ENCODE data around the gene UTP14C. TPM values are rescaled to one million over a fixed set of nuclear protein-coding genes. Genes with fewer than 3 reads are reported as not detected.

The UTP14C gene
- total RNA-seq, 1 experiment from 2014 or later, result 9.0 TPM

GRCh38 chr13:52006523-52007245, 17.8 kb upstream of the UTP14C start (continued):
- TF ChIP-seq, protein P1, sequence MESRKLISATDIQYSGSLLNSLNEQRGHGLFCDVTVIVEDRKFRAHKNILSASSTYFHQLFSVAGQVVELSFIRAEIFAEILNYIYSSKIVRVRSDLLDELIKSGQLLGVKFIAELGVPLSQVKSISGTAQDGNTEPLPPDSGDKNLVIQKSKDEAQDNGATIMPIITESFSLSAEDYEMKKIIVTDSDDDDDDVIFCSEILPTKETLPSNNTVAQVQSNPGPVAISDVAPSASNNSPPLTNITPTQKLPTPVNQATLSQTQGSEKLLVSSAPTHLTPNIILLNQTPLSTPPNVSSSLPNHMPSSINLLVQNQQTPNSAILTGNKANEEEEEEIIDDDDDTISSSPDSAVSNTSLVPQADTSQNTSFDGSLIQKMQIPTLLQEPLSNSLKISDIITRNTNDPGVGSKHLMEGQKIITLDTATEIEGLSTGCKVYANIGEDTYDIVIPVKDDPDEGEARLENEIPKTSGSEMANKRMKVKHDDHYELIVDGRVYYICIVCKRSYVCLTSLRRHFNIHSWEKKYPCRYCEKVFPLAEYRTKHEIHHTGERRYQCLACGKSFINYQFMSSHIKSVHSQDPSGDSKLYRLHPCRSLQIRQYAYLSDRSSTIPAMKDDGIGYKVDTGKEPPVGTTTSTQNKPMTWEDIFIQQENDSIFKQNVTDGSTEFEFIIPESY (IDR thresholded peaks at IDR 0.05; ENCODE audit: extremely low read depth, insufficient replicate concordance, low read length), result no peak
- no peak for TF ChIP-seq ZNF274 (IDR thresholded peaks at IDR 0.05; ENCODE audit: low read depth, low read length)
- no peak for TF ChIP-seq MAX (IDR thresholded peaks at IDR 0.05)
- TF ChIP-seq JUND (IDR thresholded peaks at IDR 0.05), result no peak

GRCh38 chr13:52009946-52010345, 14.5 kb upstream of the UTP14C start:
- no peak overlapping the region for H3K9ac ChIP-seq (ENCODE audit: low read length)
- ChIA-PET CTCF (no interaction called here), RAD21 (ENCODE audit: low non-redundant PET in 1 of 2, low total read pairs in 2 of 2, uncharacterized antibody in 2 of 2, unreplicated experiment in 2 of 2) (no interaction called here), POLR2A (no interaction called here)
- intact Hi-C loops (cut with micrococcal nuclease), result loop anchor here (5.0 kb wide), 1 partner anchor 442 kb away; the partner anchor contains the start of gene VPS36
- no peaks in the 10 kb centered on the region for H3K9me3 ChIP-seq (ENCODE audit: control insufficient read depth in 1 of 2, insufficient read depth in 1 of 2, low read depth in 1 of 2, low read length in 2 of 2)
- BruUV-seq (replicated peaks), result no TSS peak
- no peak for ATAC-seq
- DNase-seq (ENCODE audit: low read depth, low spot score), result no peak
- no peak overlapping the region for H3K4me3 ChIP-seq (replicated peaks in 1 of 2; ENCODE audit: low read depth in 1 of 2, low read length in 2 of 2)
- H3K4me2 ChIP-seq (ENCODE audit: low read length), result no peak overlapping the region
- no peaks in the 10 kb centered on the region for H3K27me3 ChIP-seq (ENCODE audit: insufficient read depth, low read length)
- no peaks in the 10 kb centered on the region for H4K20me1 ChIP-seq (ENCODE audit: insufficient read depth)
- no peak overlapping the region for H3K27ac ChIP-seq (ENCODE audit: low read depth, low read length)
- TF ChIP-seq, protein P2, sequence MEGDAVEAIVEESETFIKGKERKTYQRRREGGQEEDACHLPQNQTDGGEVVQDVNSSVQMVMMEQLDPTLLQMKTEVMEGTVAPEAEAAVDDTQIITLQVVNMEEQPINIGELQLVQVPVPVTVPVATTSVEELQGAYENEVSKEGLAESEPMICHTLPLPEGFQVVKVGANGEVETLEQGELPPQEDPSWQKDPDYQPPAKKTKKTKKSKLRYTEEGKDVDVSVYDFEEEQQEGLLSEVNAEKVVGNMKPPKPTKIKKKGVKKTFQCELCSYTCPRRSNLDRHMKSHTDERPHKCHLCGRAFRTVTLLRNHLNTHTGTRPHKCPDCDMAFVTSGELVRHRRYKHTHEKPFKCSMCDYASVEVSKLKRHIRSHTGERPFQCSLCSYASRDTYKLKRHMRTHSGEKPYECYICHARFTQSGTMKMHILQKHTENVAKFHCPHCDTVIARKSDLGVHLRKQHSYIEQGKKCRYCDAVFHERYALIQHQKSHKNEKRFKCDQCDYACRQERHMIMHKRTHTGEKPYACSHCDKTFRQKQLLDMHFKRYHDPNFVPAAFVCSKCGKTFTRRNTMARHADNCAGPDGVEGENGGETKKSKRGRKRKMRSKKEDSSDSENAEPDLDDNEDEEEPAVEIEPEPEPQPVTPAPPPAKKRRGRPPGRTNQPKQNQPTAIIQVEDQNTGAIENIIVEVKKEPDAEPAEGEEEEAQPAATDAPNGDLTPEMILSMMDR (IDR thresholded peaks at IDR 0.05 in 2 of 3, conservative IDR thresholded peaks at IDR 0.05 in 1 of 3; ENCODE audit: borderline replicate concordance in 1 of 3, insufficient read depth in 1 of 3, low read depth in 2 of 3, low read length in 2 of 3), result no peak
- TF ChIP-seq TCF7L2 (IDR thresholded peaks at IDR 0.05; ENCODE audit: borderline replicate concordance, extremely low read depth, insufficient read depth, insufficient read length), result no peak
- no peak for TF ChIP-seq EZH2phosphoT487 (IDR thresholded peaks at IDR 0.05; ENCODE audit: borderline replicate concordance)
- TF ChIP-seq, protein P3, sequence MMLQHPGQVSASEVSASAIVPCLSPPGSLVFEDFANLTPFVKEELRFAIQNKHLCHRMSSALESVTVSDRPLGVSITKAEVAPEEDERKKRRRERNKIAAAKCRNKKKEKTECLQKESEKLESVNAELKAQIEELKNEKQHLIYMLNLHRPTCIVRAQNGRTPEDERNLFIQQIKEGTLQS (IDR thresholded peaks at IDR 0.05), result no peak
- TF ChIP-seq SRF (IDR thresholded peaks at IDR 0.05; ENCODE audit: low read depth), result no peak
- TF ChIP-seq ZNF274 (IDR thresholded peaks at IDR 0.05; ENCODE audit: low read depth, low read length), result no peak
- no peak for TF ChIP-seq POLR2AphosphoS5 (IDR thresholded peaks at IDR 0.05; ENCODE audit: low read depth, low read length)
- TF ChIP-seq JUND (IDR thresholded peaks at IDR 0.05), result no peak
- TF ChIP-seq EGR1 (IDR thresholded peaks at IDR 0.05; ENCODE audit: low read depth), result no peak
- no peak for TF ChIP-seq POLR2A (IDR thresholded peaks at IDR 0.05; ENCODE audit: borderline replicate concordance, extremely low read depth, insufficient read depth, insufficient read length)
- no peak for TF ChIP-seq CBX3 (IDR thresholded peaks at IDR 0.05; ENCODE audit: low read depth)
- no peak for TF ChIP-seq EZH2 (IDR thresholded peaks at IDR 0.05)
- TF ChIP-seq ELF1 (IDR thresholded peaks at IDR 0.05; ENCODE audit: borderline replicate concordance, low read depth), result no peak
- H2AFZ ChIP-seq (ENCODE audit: low read depth, low read length, poor library complexity, severe bottlenecking), result no peak overlapping the region
- no peaks in the 10 kb centered on the region for H3K9me2 ChIP-seq (ENCODE audit: insufficient read depth)
- no peaks in the 10 kb centered on the region; a peak in 1 of 4 replicates for H3K36me3 ChIP-seq (ENCODE audit: control insufficient read depth in 1 of 2, insufficient read depth in 2 of 2, low read length in 2 of 2)
- H3K4me1 ChIP-seq (ENCODE audit: control insufficient read depth in 1 of 2, insufficient read depth in 2 of 2, low read length in 2 of 2), result peaks cover 10 to 14% of the 10 kb centered on the region in 2 experiments
- H3K79me2 ChIP-seq (ENCODE audit: insufficient read depth, low read length), result peaks cover 27% of the 10 kb centered on the region

All from HCT116 (cell line).